Chondrocyte (in vitro differentiated cells): ENCODE results near the gene KRT23. TPM values are rescaled to one million over a fixed set of nuclear protein-coding genes. Genes with fewer than 3 reads are reported as not detected.
A peak's percentile ranks its signal among the peaks of the same experiment; 100 is the strongest.

Experiments
- DNase-seq: peaks from one replicate; pipeline ENCODE4 v3.0.0; 2021; ENCODE audit warnings: mixed read lengths, low spot score
- H3K27ac Mint-ChIP-seq: one replicate; pipeline ENCODE4 v1.8.0; 2021; ENCODE audit warnings: mild to moderate bottlenecking, moderate library complexity, mixed read lengths; ENCODE audit not compliant: unreplicated experiment
- H3K27me3 Mint-ChIP-seq: 2 replicates; pipeline ENCODE4 v1.8.0; 2021; ENCODE audit warnings: low read depth, mixed read lengths
- H3K36me3 Mint-ChIP-seq: 2 replicates; pipeline ENCODE4 v1.8.0; 2021; ENCODE audit warnings: low read depth, mixed read lengths
- H3K4me1 Mint-ChIP-seq: 2 replicates; pipeline ENCODE4 v1.8.0; 2021; ENCODE audit warnings: low read depth, mild to moderate bottlenecking, mixed read lengths
- H3K4me3 Mint-ChIP-seq: one replicate; pipeline ENCODE4 v1.8.0; 2021; ENCODE audit warnings: mild to moderate bottlenecking, moderate library complexity, mixed read lengths; ENCODE audit not compliant: unreplicated experiment
- H3K9me3 Mint-ChIP-seq: 2 replicates; pipeline ENCODE4 v1.8.0; 2021; ENCODE audit warnings: low read depth, mixed read lengths
- CTCF ChIP-seq: fragments of 200-600 bp; sonication (generic); IDR thresholded peaks from 2 replicates; pipeline ENCODE4 v1.5.0; 2021; ENCODE audit warnings: antibody characterized with exemption, mild to moderate bottlenecking, moderate library complexity
- total RNA-seq: library from RNA; stranded (reverse); gene quantifications from 3 replicates; pipeline ENCODE4 v1.2.1, GENCODE V29; 2021

KRT23 gene
- total RNA-seq, 1 donor from 2014 or later = not detected

- DNase-seq = no peak
- H3K4me1 Mint-ChIP-seq = peaks cover 47% of the 10 kb centered on the region
- no peak overlapping the region for H3K4me3 Mint-ChIP-seq
- no peak for TF ChIP-seq CTCF
- H3K27me3 Mint-ChIP-seq = no peaks in the 10 kb centered on the region
- no peaks in the 10 kb centered on the region for H3K36me3 Mint-ChIP-seq
- H3K9me3 Mint-ChIP-seq = no peaks in the 10 kb centered on the region
- no peak overlapping the region for H3K27ac Mint-ChIP-seq
Measured at GRCh38 chr17:40906613-40907012, 30.8 kb downstream of the KRT23 start.

GRCh38 chr17:40905370-40905769 is 32.1 kb downstream of the KRT23 start:
- Mint-ChIP-seq H3K27ac (no peak overlapping the region), H3K4me1 (peaks cover 36% of the 10 kb centered on the region), H3K9me3 (no peaks in the 10 kb centered on the region), H3K36me3 (no peaks in the 10 kb centered on the region), H3K4me3 (no peak overlapping the region), H3K27me3 (no peaks in the 10 kb centered on the region)
- DNase-seq = no peak
- TF ChIP-seq CTCF = no peak

- no peak for TF ChIP-seq CTCF
- Mint-ChIP-seq H3K36me3 (no peaks in the 10 kb centered on the region), H3K4me1 (peaks cover 21% of the 10 kb centered on the region), H3K4me3 (no peak overlapping the region), H3K9me3 (no peaks in the 10 kb centered on the region), H3K27me3 (no peaks in the 10 kb centered on the region), H3K27ac (peak overlapping the region; percentile 92)
- DNase-seq = no peak
Measured at GRCh38 chr17:40903129-40903847, 34.2 kb downstream of the KRT23 start.

- H3K36me3 Mint-ChIP-seq = no peaks in the 10 kb centered on the region
- H3K27me3 Mint-ChIP-seq = no peaks in the 10 kb centered on the region
- no peak for DNase-seq
- peaks cover 21% of the 10 kb centered on the region for H3K4me1 Mint-ChIP-seq
- H3K4me3 Mint-ChIP-seq = no peak overlapping the region
- peak overlapping the region; percentile 92 for H3K27ac Mint-ChIP-seq
- H3K9me3 Mint-ChIP-seq = no peaks in the 10 kb centered on the region
- no peak for TF ChIP-seq CTCF
Measured at GRCh38 chr17:40902498-40902897, 34.9 kb downstream of the KRT23 start.

- no peaks in the 10 kb centered on the region for H3K36me3 Mint-ChIP-seq
- no peak for TF ChIP-seq CTCF
- H3K4me3 Mint-ChIP-seq = no peak overlapping the region
- no peak for DNase-seq
- peak overlapping the region; percentile 92 for H3K27ac Mint-ChIP-seq
- H3K4me1 Mint-ChIP-seq = peaks cover 21% of the 10 kb centered on the region
- no peaks in the 10 kb centered on the region for H3K9me3 Mint-ChIP-seq
- no peaks in the 10 kb centered on the region for H3K27me3 Mint-ChIP-seq
Measured at GRCh38 chr17:40901981-40902474, 35.4 kb downstream of the KRT23 start.
